ENCODE results near the gene MBOAT1. TPM values are rescaled to one million over a fixed set of nuclear protein-coding genes. Genes with fewer than 3 reads are reported as not detected.
A peak's percentile ranks its signal among the peaks of the same experiment; 100 is the strongest.

MBOAT1 gene
- polyA plus RNA-seq, 4 donors = 15.0 to 26.1 (median 22.2) TPM

- no peak for DNase-seq (ENCODE audit: low read depth in 4 of 4, low spot score in 2 of 4)
These were observed 21.9 kb upstream of the MBOAT1 start for GRCh38 chr6:20234136-20234535.

DNA sequence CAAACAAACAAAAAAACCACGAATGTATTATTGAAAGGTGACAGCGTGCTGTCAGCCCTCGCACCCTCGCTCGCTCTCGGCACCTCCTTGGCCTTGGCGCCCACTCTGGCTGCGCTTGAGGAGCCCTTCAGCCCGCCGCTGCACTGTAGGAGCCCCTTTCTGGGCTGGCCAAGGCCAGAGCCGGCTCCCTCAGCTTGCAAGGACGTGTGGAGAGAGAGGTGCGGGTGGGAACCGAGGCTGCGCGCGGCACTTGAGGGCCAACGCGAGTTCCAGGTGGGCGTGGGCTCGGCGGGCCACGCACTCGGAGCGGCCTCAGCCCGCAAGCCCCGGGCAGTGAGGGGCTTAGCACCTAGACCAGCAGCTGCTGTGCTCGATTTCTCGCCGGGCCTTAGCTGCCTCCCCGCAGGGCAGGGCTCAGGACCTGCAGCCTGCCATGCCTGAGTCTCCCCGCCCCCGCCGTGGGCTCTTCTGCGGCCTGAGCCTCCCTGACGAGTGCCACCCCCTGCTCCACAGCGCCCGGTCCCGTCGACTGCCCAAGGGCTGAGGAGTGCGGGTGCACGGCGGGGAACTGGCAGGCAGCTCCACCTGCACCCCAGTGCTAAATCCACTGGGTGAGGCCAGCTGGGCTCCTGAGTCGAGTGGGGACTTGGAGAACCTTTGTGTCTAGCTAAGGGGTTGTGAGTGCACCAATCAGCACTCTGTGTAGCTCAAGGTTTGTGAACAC lies 20.9 kb upstream of the MBOAT1 start:
- DNase-seq (ENCODE audit: low read depth in 4 of 4, low spot score in 2 of 4) = no peak

DNA sequence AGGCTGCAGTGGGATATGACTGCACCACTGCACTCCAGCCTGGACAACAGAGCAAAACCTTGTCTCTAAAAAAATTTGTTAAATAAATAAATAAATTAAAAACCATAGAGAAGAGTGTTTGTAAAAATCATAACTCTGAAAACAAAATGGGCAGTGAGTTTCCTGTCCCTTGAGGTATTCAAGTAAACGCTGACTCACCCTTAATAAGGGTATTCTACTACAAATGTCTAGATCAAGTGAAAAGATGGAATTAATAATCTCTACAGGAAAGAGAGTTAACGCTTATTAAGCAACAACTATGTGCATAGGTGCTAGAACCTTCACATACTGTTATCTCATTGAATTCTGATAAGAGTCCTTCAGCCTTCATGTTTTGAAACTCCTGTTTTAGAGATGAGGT lies 19.9 kb upstream of the MBOAT1 start:
- DNase-seq (ENCODE audit: low read depth in 4 of 4, low spot score in 2 of 4) = no peak

DNA sequence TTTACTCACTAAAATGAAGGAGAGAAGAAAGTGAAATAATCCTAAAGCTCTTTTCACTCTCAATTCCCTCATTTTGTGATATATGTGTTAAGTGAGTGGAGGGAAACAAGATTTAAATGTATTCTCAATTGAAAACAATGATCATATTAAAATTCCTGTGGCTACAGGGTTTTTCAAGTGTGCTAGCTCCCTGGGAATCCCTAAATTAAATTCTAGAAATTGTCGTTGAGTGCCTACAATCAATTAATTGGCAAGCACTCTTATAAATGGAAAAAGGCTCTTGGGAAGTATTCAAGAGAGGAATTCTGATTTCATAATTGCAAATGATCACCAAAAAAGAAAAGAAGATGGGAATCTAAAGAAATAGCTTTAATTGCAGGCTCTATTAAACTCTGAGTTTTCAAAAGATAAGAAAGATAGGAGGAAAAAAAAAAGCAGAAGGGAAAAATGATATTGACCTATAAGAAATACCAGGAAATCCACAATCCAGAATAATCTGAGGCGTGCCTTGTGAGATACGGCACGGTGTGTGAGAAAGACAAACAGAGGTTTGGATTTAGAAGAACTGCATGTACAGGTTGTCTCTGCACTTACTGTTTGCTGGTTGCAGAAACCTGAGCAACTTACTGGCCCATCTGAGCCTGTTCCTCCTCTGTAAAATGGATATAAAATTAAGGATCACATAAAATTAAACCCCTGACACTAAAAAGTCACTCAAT lies 18.3 kb upstream of the MBOAT1 start:
- DNase-seq (ENCODE audit: low read depth in 4 of 4, low spot score in 2 of 4) = no peak

DNA sequence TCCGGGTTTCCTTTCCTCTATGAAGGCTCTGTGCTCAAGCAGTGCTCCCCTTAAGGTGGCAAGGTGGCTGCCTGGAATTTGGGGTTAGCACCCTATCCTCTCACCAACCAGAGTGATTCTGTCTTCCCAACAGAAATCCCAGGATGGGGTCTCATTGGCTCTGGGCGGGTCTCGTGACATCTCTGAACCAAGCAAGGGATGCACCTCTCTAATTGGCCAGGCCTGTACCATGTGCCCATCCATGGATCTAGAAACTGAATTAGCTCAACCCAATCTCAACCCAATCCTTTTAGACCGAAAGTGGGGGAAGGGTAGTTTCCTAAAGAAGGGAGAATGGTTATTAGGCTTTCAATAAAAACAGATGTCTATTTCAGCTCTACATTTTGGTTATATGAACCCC lies 17.6 kb upstream of the MBOAT1 start:
- no peak for DNase-seq (ENCODE audit: low read depth in 4 of 4, low spot score in 2 of 4)

DNA sequence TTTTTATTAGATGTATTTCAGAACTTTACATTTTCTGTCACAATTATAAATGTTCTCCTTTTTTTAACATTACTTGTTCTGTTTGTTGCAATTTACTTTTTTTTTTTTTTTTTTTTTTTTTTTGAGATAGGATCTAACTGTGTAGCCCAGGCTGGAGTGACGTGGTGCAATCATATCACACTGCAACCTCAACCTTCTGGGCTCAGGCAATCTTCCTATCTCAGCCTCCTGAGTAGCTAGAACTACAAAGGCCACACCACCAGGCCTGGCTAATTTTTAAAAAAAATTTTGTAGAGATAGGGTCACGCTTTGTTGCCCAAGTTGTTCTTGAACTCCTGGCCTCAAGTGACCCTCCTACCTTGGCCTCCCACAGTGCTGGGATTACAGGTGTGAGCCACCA lies 15.1 kb upstream of the MBOAT1 start:
- no peak for DNase-seq (ENCODE audit: low read depth in 4 of 4, low spot score in 2 of 4)

DNA sequence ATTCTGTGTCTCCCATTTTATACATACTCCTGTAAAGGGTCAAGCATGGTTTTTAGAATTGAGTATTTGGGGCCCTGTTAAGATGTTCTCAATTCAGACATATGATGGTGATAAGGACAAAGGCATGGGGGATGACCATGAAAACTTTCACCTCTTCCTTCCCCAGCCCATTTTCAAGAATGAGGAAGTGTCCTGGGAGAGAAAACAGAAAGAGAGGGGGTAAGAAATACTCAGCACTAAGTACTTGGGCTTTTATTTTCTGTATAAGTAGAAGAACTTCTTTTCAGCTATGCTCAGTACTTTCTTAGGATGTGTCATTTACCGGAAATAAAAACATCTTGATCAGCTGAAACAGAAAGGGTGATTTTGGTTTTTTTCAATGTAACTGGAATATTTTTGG lies 10.9 kb upstream of the MBOAT1 start:
- no peak for DNase-seq (ENCODE audit: low read depth in 4 of 4, low spot score in 2 of 4)

GRCh38 chr6:20221421-20221820 lies 9.2 kb upstream of the MBOAT1 start:
- DNase-seq (ENCODE audit: low read depth in 4 of 4, low spot score in 2 of 4) = no peak

GRCh38 chr6:20220359-20220758 lies 8.1 kb upstream of the MBOAT1 start:
- no peak for DNase-seq (ENCODE audit: low read depth in 4 of 4, low spot score in 2 of 4)

- no peak for DNase-seq (ENCODE audit: low read depth in 4 of 4, low spot score in 2 of 4)
These were observed 5.6 kb upstream of the MBOAT1 start for GRCh38 chr6:20217891-20218290.

- DNase-seq (ENCODE audit: low read depth in 4 of 4, low spot score in 2 of 4) = no peak
These were observed 5.1 kb upstream of the MBOAT1 start for GRCh38 chr6:20217324-20217855.

DNA sequence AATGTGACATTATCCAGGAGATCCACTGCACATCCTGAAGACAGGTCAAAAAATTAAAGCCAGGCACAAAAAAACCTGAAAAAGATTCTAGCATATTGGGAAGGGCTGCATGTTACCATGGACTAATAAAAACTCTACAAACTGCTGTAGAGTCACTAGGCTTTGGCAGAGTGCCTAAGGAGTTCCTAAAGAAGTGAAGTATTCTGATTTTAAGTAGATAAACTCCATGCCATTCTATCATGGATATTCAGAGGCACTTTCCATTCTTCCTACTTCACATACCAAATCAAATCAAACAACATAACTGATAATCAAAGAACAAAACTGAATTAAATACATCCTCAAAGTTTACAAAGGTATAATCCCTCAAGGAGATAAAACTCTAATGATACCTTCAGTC lies 3.0 kb upstream of the MBOAT1 start:
- no peak for DNase-seq (ENCODE audit: low read depth in 4 of 4, low spot score in 2 of 4)

DNA sequence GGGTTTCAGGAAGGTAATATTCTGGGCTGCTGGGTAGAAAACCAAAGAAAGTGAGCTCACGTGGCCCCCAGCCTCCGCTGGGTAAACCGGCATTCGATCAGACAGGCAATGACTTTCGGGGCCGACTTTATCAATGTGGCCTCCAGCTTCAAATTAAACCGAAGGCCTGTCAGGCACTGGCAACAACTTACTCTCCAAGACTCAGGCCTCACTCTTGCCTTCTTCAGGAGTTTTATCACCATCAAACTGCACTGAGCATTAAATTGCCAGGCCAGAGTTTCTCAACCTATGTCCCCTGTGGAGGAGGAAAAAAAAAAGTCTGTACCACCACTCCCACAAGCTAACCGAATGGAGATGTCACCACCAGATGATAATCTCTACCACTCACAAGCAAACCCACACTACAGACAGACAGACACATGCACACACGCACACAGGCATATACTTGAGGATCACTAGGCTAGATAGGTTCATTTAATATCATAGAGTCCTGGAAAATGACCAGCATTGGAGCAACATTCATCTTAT lies 1.1 kb upstream of the MBOAT1 start:
- DNase-seq (ENCODE audit: low read depth in 4 of 4, low spot score in 2 of 4) = no peak

GRCh38 chr6:20211941-20212391 lies 303 bp downstream of the MBOAT1 start:
- peak in 1 of 4 donors; percentile 59 for DNase-seq (ENCODE audit: low read depth in 4 of 4, low spot score in 2 of 4)

- no peak for DNase-seq (ENCODE audit: low read depth in 4 of 4, low spot score in 2 of 4)
These were observed 980 bp downstream of the MBOAT1 start for GRCh38 chr6:20211037-20211940.

- DNase-seq (ENCODE audit: low read depth in 4 of 4, low spot score in 2 of 4) = no peak
These were observed 2.1 kb downstream of the MBOAT1 start for GRCh38 chr6:20210158-20210557.

DNA sequence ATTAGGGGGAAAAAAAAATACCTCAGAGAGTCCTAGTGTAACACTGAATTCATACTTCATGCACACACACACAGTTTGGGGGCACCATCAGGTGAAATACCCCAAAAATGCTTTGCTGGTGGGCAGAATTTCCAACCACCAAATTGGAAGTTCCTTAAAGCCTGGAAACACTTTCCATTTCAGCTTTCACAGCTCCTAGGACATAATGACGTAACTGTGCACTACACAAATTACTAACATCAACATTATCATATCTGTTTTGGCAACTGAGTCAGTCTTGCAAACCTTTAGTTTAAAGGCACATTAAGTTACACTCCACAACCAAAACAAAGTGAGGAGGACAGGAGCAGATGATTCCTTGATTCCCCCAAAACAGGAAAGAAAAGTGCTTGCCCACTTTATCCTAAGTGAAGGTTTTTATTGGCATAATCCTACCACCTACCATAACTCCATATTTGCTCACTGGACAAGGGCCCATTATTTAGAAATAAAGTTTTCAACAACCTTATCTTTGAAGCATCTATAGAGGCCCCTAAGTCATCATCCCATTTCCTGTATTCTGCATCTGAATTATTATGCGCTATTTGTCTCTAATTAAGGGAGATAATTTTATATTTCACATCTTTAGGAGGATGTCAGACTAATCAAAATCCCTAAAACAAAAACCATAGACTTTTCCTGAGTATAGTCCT lies 3.4 kb downstream of the MBOAT1 start:
- no peak for DNase-seq (ENCODE audit: low read depth in 4 of 4, low spot score in 2 of 4)

DNA sequence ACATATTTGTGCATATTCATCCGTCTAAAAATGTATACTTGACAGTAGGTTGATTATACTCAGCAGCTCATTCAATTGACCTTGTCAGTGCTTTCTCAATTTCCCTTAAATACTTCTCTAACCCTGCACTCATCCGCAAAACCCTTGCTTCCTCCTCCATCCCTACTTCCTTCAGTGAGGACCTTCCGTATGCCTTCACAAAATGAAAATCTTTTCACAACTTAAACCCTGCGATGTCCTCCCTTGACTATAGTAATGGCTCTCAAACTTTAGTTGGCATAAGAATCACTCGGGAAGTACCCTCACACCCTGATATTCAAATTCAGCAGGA lies 5.2 kb downstream of the MBOAT1 start:
- no peak for DNase-seq (ENCODE audit: low read depth in 4 of 4, low spot score in 2 of 4)

DNA sequence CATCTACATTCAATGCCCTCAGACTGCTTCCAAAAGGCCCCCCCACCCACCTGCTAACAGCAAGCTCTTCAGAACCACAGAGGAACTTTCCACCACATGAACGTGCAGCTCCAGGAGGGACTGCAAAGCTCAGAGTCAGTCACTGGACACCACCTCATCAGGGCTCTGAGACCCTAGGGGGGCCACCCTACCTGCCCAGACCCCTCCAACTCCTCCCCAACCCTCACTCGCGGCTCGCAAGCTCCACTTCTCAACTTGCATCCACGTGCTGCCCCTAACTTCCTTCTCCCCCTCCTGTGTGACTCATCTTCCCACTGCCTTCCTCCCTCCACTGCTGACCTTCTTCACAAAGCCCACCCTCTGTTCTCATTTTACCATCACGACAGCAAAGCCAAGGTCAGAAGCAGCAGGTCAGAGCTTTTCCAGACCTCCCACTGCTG lies 6.5 kb downstream of the MBOAT1 start:
- DNase-seq (ENCODE audit: low read depth in 4 of 4, low spot score in 2 of 4) = no peak

DNA sequence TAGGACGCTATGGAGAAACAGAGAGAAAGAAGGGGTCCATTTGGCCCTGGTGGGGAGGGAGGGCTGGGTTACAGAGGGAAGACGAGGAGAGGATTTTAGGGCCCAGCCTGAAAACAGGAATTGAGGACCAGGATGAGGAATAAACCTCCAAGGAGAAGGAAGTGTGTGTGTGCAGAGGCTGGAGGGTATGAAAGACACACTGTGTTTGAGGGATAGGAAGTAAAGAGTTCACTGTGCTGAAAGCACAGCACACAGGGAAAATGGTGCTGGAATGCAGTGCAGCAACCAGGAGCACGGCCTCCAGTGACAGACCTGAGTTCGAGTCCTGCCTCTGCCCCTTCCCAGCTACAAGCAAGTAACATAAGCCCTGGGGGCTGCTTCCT lies 7.8 kb downstream of the MBOAT1 start:
- no peak for DNase-seq (ENCODE audit: low read depth in 4 of 4, low spot score in 2 of 4)

Measured in left renal cortex interstitium (tissue), 4 donors.